ENCODE data around the gene FBXW12. TPM values are rescaled to one million over a fixed set of nuclear protein-coding genes. Genes with fewer than 3 reads are reported as not detected.
A peak's percentile ranks its signal among the peaks of the same experiment; 100 is the strongest.

The FBXW12 gene
- total RNA-seq, 4 donors from 2014 or later = not detected

DNA sequence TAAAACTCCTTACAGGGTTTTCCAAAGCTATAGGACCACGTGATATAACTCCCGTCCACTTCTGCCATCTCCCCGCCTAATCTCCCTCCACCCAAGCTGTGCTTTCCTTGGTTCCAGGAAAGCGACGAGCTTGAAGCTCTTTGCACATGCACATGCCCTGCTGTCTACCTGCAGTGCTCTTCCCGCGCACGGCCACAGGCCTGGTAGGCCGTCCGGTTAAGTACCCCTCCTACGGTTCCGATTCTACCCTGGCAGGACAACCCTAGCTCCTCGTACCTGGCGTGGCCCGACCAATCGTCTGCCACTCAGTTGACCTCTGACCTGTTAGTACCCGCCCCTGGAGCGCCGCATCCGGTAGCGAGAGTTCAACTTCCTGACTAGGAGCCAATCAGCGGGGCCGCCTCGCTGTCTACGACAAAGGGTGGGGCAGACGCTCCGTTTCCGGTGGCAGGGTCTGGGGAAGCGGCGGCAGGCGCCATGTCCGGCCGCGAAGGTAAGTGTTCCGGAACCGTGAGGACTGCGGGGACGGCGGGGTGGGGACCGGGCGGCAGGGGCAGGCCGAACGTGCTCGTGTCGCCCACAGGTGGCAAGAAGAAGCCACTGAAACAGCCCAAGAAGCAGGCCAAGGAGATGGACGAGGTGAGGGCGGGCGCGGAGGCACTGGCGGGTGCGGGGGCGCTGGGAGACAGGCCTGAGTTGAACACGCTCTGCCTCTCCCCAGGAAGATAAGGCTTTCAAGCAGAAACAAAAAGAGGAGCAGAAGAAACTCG is 68.0 kb downstream of the FBXW12 start, which contains the start of the genes CCDC51 and TMA7:
Gene CCDC51 (minus strand): TSS at position 300 of the 770 bp plus-strand sequence. CDS start 4,991 bp downstream, outside the sequence.
Gene TMA7 (plus strand): TSS at position 438 of the 770 bp plus-strand sequence. CDS start 40 bp downstream, at position 478.
- 0 to 2% methylated on average over 36 to 39 of the region's 54 CpGs for WGBS, 2 donors

DNA sequence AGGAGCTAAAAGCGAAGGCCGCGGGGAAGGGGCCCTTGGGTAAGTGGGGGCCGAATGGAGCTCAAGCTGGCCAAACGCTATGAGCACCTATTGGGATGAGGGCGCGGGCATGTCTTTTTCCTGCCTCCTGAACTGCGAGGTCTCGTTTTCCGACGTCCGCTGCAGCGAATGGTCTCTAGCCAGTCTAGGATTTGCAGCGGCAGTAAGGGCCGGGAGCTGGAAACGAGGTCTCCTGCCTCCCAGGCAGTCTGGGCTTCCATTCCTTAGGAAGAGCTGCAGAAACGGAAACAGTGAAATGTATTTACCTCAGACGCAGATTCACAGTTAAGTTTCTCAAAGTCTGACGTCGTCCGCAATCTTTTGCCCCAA is 68.6 kb downstream of the FBXW12 start:
- H3K4me1 ChIP-seq = peaks cover 14 to 44% (median 32%) of the 10 kb centered on the region in 3 donors
- peak overlapping the region; percentile 94 to 98 (median 98) for H3K27ac ChIP-seq
- H3K36me3 ChIP-seq = peaks cover 0 to 35% (median 11%) of the 10 kb centered on the region in 3 donors
- TF ChIP-seq, protein P1, sequence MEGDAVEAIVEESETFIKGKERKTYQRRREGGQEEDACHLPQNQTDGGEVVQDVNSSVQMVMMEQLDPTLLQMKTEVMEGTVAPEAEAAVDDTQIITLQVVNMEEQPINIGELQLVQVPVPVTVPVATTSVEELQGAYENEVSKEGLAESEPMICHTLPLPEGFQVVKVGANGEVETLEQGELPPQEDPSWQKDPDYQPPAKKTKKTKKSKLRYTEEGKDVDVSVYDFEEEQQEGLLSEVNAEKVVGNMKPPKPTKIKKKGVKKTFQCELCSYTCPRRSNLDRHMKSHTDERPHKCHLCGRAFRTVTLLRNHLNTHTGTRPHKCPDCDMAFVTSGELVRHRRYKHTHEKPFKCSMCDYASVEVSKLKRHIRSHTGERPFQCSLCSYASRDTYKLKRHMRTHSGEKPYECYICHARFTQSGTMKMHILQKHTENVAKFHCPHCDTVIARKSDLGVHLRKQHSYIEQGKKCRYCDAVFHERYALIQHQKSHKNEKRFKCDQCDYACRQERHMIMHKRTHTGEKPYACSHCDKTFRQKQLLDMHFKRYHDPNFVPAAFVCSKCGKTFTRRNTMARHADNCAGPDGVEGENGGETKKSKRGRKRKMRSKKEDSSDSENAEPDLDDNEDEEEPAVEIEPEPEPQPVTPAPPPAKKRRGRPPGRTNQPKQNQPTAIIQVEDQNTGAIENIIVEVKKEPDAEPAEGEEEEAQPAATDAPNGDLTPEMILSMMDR (IDR thresholded peaks at IDR 0.05) = no peak
- no peak for TF ChIP-seq POLR2A (IDR thresholded peaks at IDR 0.05)
- no peaks in the 10 kb centered on the region for H3K9me3 ChIP-seq
- no peak for DNase-seq
- WGBS, 2 donors = 0 to 1% methylated on average over 12 to 17 of the region's 21 CpGs
- H3K27me3 ChIP-seq = no peaks in the 10 kb centered on the region
- H3K4me3 ChIP-seq = peak overlapping the region; percentile 69 to 97 (median 90)
- intact Hi-C loops (cut with DNase I) = no loop called here

More for the DNA sequence above, 68.0 kb downstream of the FBXW12 start, which contains the start of the genes CCDC51 and TMA7:
- H3K4me1 ChIP-seq = peaks cover 19 to 46% (median 35%) of the 10 kb centered on the region in 3 donors
- H3K36me3 ChIP-seq = peaks cover 0 to 35% (median 11%) of the 10 kb centered on the region in 3 donors
- TF ChIP-seq, protein P1 (IDR thresholded peaks at IDR 0.05) = no peak
- TF ChIP-seq POLR2A (IDR thresholded peaks at IDR 0.05) = peak in 3 of 4 donors; percentile 93 to 97 (median 94)
- intact Hi-C loops (cut with DNase I) = loop anchor here (5.0 kb wide), 1 partner anchor 248 kb away; no protein-coding TSS in a partner anchor
- H3K27ac ChIP-seq = peak within 1 kb of the TSS; percentile 94 to 98 (median 98)
- DNase-seq = peak; percentile 90
- peak within 1 kb of the TSS; percentile 69 to 97 (median 90) for H3K4me3 ChIP-seq
- H3K27me3 ChIP-seq = no peaks in the 10 kb centered on the region
- no peaks in the 10 kb centered on the region for H3K9me3 ChIP-seq

DNA sequence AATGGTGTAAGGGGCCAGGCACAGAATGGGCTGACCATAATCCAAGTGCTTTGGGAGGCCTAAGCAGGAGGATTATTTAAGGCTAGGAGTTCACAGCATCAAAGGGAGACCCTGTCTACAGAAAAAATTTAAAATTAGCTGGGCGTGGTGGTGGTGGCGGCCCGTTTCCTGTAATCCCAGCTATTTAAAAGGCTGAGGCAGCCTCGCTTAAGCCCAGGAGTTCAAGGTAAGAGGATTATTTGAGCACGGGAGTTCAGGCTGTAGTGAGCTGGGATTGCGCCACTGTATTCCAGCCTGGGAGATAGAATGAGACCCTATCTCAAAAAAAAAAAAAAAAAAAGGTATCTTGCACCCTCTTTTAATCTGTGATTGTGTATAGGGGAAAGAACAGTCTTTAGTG is 69.9 kb downstream of the FBXW12 start:
- Histone ChIP-seq H3K4me3 (peak overlapping the region in 2 of 4 donors; percentile 85 to 95), H3K27me3 (no peaks in the 10 kb centered on the region), H3K36me3 (peaks cover 0 to 35% (median 11%) of the 10 kb centered on the region in 3 donors), H3K9me3 (no peaks in the 10 kb centered on the region), H3K4me1 (peaks cover 22 to 40% (median 32%) of the 10 kb centered on the region in 3 donors), H3K27ac (peak overlapping the region in 3 of 4 donors; percentile 94 to 98 (median 98))
- WGBS, 2 donors = 52 to 59% methylated on average over 6 of the region's 6 CpGs
- TF ChIP-seq, protein P1 (IDR thresholded peaks at IDR 0.05) = no peak
- no peak for TF ChIP-seq POLR2A (IDR thresholded peaks at IDR 0.05)
- no peak for DNase-seq
- intact Hi-C loops (cut with DNase I) = no loop called here

Small RNA genes within 50 kb of the gene (small RNA-seq; reads per million reads assigned to genes)
- gene RN7SL321P = 0 reads per million in 4 donors

Other genes with a start within 250 kb of the FBXW12 start
- 10 to 100 TPM in 1 of 4 donors, 1 to 10 TPM in 3; 2.7 to 14.2 (median 7.0) TPM for gene CDC25A, start 183.8 kb upstream of the FBXW12 start, total RNA-seq
- gene CAMP, start 148.7 kb upstream of the FBXW12 start, total RNA-seq = under 1 TPM in 1 of 4 donors, not detected in 3; 0.76 TPM
- 10 to 100 TPM in 2 of 4 donors, 1 to 10 TPM in 2; 6.4 to 15.6 (median 10.8) TPM for gene ZNF589, start 131.1 kb upstream of the FBXW12 start, total RNA-seq
- 10 to 100 TPM; 25.9 to 30.7 (median 27.2) TPM for gene NME6, start 70.9 kb upstream of the FBXW12 start, total RNA-seq
- gene SPINK8, start 38.6 kb upstream of the FBXW12 start, total RNA-seq = not detected
- gene PLXNB1, start 57.9 kb downstream of the FBXW12 start, total RNA-seq = 100 to 1,000 TPM in 3 of 4 donors, 10 to 100 TPM in 1; 57.7 to 215 (median 128) TPM
- 10 to 100 TPM; 15.1 to 31.3 (median 18.2) TPM for gene CCDC51, start 67.9 kb downstream of the FBXW12 start, total RNA-seq
- gene TMA7, start 68.0 kb downstream of the FBXW12 start, total RNA-seq = 100 to 1,000 TPM; 293 to 431 (median 357) TPM
- gene ATRIP, start 74.5 kb downstream of the FBXW12 start, total RNA-seq = 1 to 10 TPM; 4.8 to 8.9 (median 7.1) TPM
- gene SHISA5, start 132.0 kb downstream of the FBXW12 start, total RNA-seq = 100 to 1,000 TPM in 2 of 4 donors, 10 to 100 TPM in 2; 71.8 to 138 (median 115) TPM
- gene PFKFB4, start 184.6 kb downstream of the FBXW12 start, total RNA-seq = 10 to 100 TPM in 1 of 4 donors, 1 to 10 TPM in 3; 6.7 to 10.2 (median 8.0) TPM
- 1 to 10 TPM; 2.6 to 5.3 (median 3.4) TPM for gene UCN2, start 191.6 kb downstream of the FBXW12 start, total RNA-seq
- gene COL7A1, start 223.1 kb downstream of the FBXW12 start, total RNA-seq = 100 to 1,000 TPM in 1 of 4 donors, 10 to 100 TPM in 3; 52.8 to 125 (median 69.0) TPM
- gene UQCRC1, start 237.4 kb downstream of the FBXW12 start, total RNA-seq = 100 to 1,000 TPM; 213 to 471 (median 356) TPM
- not detected for gene TMEM89, start 249.6 kb downstream of the FBXW12 start, total RNA-seq